Spleen (tissue), 11 donors: ENCODE data around the gene SOD2. TPM values are rescaled to one million over a fixed set of nuclear protein-coding genes. Genes with fewer than 3 reads are reported as not detected.
A peak's percentile ranks its signal among the peaks of the same experiment; 100 is the strongest.

Source experiments
- DNase-seq: peaks from one replicate; pipeline ENCODE4 v3.0.0-alpha.2; 2020
- H3K27ac ChIP-seq, 8 donors: fragments of 200-600 bp; sonication (generic) in 7 of 8; 1 replicate in 4 of 8; 2 replicates in 4 of 8; pipeline versions ENCODE4 v1.5.0 to v1.8.0; 2016 to 2021; ENCODE audit warnings: inconsistent platforms in 4 of 8, mild to moderate bottlenecking in 4 of 8, moderate library complexity in 1 of 8
- H3K27me3 ChIP-seq, 7 donors: fragments of 200-600 bp; sonication (generic) in 6 of 7; replicated peaks in 1 of 7; 1 replicate in 4 of 7; 2 replicates in 3 of 7; pipeline versions ENCODE4 v1.5.0 to v1.8.0; 2016 to 2021; ENCODE audit warnings: inconsistent platforms in 3 of 7, mild to moderate bottlenecking in 1 of 7
- H3K36me3 ChIP-seq, 6 donors: fragments of 200-600 bp; sonication (generic) in 5 of 6; 1 replicate in 4 of 6; 2 replicates in 2 of 6; pipeline versions ENCODE4 v1.5.0 to v1.8.0; 2016 to 2021; ENCODE audit warnings: inconsistent platforms in 2 of 6
- H3K4me1 ChIP-seq, 6 donors: fragments of 200-600 bp; sonication (generic) in 5 of 6; 1 replicate in 3 of 6; 2 replicates in 3 of 6; pipeline versions ENCODE4 v1.5.0 to v1.8.0; 2016 to 2021; ENCODE audit warnings: inconsistent platforms in 3 of 6
- H3K4me3 ChIP-seq, 8 donors: fragments of 200-600 bp; sonication (generic) in 7 of 8; 1 replicate in 4 of 8; 2 replicates in 4 of 8; pipeline versions ENCODE4 v1.5.0 to v1.8.0; 2016 to 2021; ENCODE audit warnings: inconsistent platforms in 4 of 8, mild to moderate bottlenecking in 4 of 8, moderate library complexity in 2 of 8
- H3K9me3 ChIP-seq, 8 donors: fragments of 200-600 bp; sonication (generic) in 7 of 8; 1 replicate in 4 of 8; 2 replicates in 4 of 8; pipeline versions ENCODE4 v1.5.0 to v1.8.0; 2016 to 2021; ENCODE audit warnings: inconsistent platforms in 4 of 8
- CTCF ChIP-seq, 11 experiments: fragments of 200-600 bp in 7 of 11; fragments of 450-650 bp in 4 of 11; sonication (generic) in 4 of 11; IDR thresholded peaks in 8 of 11; conservative IDR thresholded peaks in 3 of 11; 1 replicate in 7 of 11; 2 replicates in 4 of 11; pipeline versions ENCODE4 v1.4.0 to v1.8.0; 2016 to 2021; ENCODE audit warnings: antibody characterized with exemption in 11 of 11, inconsistent platforms in 4 of 11, mild to moderate bottlenecking in 1 of 11
- POLR2A ChIP-seq, 3 donors: fragments of 450-650 bp; IDR thresholded peaks; one replicate each; pipeline ENCODE4 v1.5.1; 2017; ENCODE audit warnings: antibody characterized with exemption in 3 of 3, mild to moderate bottlenecking in 1 of 3
- POLR2AphosphoS5 ChIP-seq, 3 donors: sonication (generic); formaldehyde crosslinking; IDR thresholded peaks; one replicate each; pipeline ENCODE4 v1.5.1; 2017; ENCODE audit warnings: antibody characterized with exemption in 3 of 3
- WGBS, 5 donors: extraction: QIAGEN DNeasy Blood & Tissue Kit in 3 of 5; methylation state at CpG; one replicate each; pipeline versions ENCODE4 v1.1.5 to v1.1.7; 2013 to 2018; 5-methylcytosine and 5-hydroxymethylcytosine counted together
- intact Hi-C: fragments of 100-400 bp; cut with DNase I; formaldehyde crosslinking; loops from one replicate; pipeline ENCODE4 v1.15.0; 2023; ENCODE audit warnings: low total_unique reads
- polyA plus RNA-seq, 3 donors: library from polyadenylated mRNA; stranded (reverse); fragments of 200-250 nt; gene quantifications; one replicate each; pipeline ENCODE4 v1.2.1, GENCODE V29; 2013
- total RNA-seq, 7 donors: library from RNA; depleted of rRNA in 3 of 7; stranded (reverse); fragments of >200 nt in 3 of 7; fragmentation: NEBNext Ultra II Directional in 4 of 7; extraction: Animal tissue kit (Norgen Biotek cat#: 25700) in 4 of 7; gene quantifications; one replicate each; pipeline versions ENCODE4 v1.1.0 to v1.2.1, GENCODE V29; 2016 to 2021
- donor health status: healthy with polysubstance abuse.
- donor health status: DM: no; HTN: no; CAD: no; lungs with moderate emphysema.
- donor health status: DM: no; HTN: no; CAD: no.
- donor health status: Bipolar disorder and iron deficiency.
- donor health status: healthy.
- donor health status: DM: no; HTN: no; CAD: no.
- donor health status: DM: yes; HTN: yes; CAD: no.

Gene SOD2
- total and polyA plus RNA-seq, 10 donors: 60.3 to 463 (median 249) TPM

GRCh38 chr6:159695984-159696383, 2.9 kb upstream of the SOD2 start:
- 93 to 100% (median 100%) methylated on average over 2 of the region's 2 CpGs for WGBS, 5 donors
- intact Hi-C loops: no loop called here
- Histone ChIP-seq H3K4me1 (peaks cover 24 to 45% (median 37%) of the 10 kb centered on the region in 6 donors), H3K36me3 (peaks cover 0 to 8% (median 0%) of the 10 kb centered on the region in 6 donors), H3K27me3 (no peaks in the 10 kb centered on the region), H3K9me3 (no peaks in the 10 kb centered on the region), H3K27ac (peak overlapping the region in 1 of 8 donors; percentile 97), H3K4me3 (no peak overlapping the region)
- no peak for DNase-seq
- TF ChIP-seq POLR2A (IDR thresholded peaks at IDR 0.05) (no peak), POLR2AphosphoS5 (IDR thresholded peaks at IDR 0.05) (no peak), CTCF (IDR thresholded peaks at IDR 0.05 in 8 of 11, conservative IDR thresholded peaks at IDR 0.05 in 3 of 11) (no peak)

GRCh38 chr6:159693894-159694545, 979 bp upstream of the SOD2 start:
- H3K4me1 ChIP-seq: peaks cover 35 to 59% (median 48%) of the 10 kb centered on the region in 6 donors
- H3K27ac ChIP-seq: peak overlapping the region; percentile 92 to 98 (median 97)
- TF ChIP-seq POLR2A (IDR thresholded peaks at IDR 0.05) (no peak), CTCF (IDR thresholded peaks at IDR 0.05 in 8 of 11, conservative IDR thresholded peaks at IDR 0.05 in 3 of 11) (peak in 1 of 11 experiments; percentile 5), POLR2AphosphoS5 (IDR thresholded peaks at IDR 0.05) (peak in 1 of 3 donors; percentile 89)
- no peaks in the 10 kb centered on the region for H3K9me3 ChIP-seq
- intact Hi-C loops: loop anchor here (5.0 kb wide), 1 partner anchor 33 kb away; the partner anchor contains the start of gene WTAP
- H3K4me3 ChIP-seq: peak overlapping the region; percentile 88 to 96 (median 94)
- no peaks in the 10 kb centered on the region for H3K27me3 ChIP-seq
- 7 to 15% (median 15%) methylated on average over 14 of the region's 14 CpGs for WGBS, 5 donors
- H3K36me3 ChIP-seq: peaks cover 0 to 23% (median 3%) of the 10 kb centered on the region in 6 donors
- DNase-seq: no peak

- H3K9me3 ChIP-seq: no peaks in the 10 kb centered on the region
- H3K27ac ChIP-seq: peak overlapping the region; percentile 92 to 98 (median 97)
- 1 to 7% (median 2%) methylated on average over 13 to 66 of the region's 66 CpGs for WGBS, 5 donors
- H3K4me1 ChIP-seq: peaks cover 37 to 74% (median 57%) of the 10 kb centered on the region in 6 donors
- peak; percentile 93 for DNase-seq
- H3K4me3 ChIP-seq: peak overlapping the region; percentile 88 to 96 (median 94)
- intact Hi-C loops: loop anchor here (5.0 kb wide), 1 partner anchor 35 kb away; the partner anchor contains the start of gene WTAP
- no peaks in the 10 kb centered on the region for H3K27me3 ChIP-seq
- peaks cover 0 to 38% (median 12%) of the 10 kb centered on the region in 6 donors for H3K36me3 ChIP-seq
- TF ChIP-seq POLR2AphosphoS5 (IDR thresholded peaks at IDR 0.05): no peak
Observed at GRCh38 chr6:159692303-159693127, 526 bp downstream of the SOD2 start.

- Histone ChIP-seq H3K36me3 (peaks cover 0 to 44% (median 18%) of the 10 kb centered on the region in 6 donors), H3K4me1 (peaks cover 39 to 80% (median 59%) of the 10 kb centered on the region in 6 donors), H3K9me3 (no peaks in the 10 kb centered on the region), H3K27ac (peak overlapping the region; percentile 92 to 98 (median 97)), H3K4me3 (peak overlapping the region; percentile 88 to 96 (median 94)), H3K27me3 (no peaks in the 10 kb centered on the region)
- no peak for TF ChIP-seq CTCF (IDR thresholded peaks at IDR 0.05 in 8 of 11, conservative IDR thresholded peaks at IDR 0.05 in 3 of 11)
- no peak for TF ChIP-seq POLR2A (IDR thresholded peaks at IDR 0.05)
- TF ChIP-seq POLR2AphosphoS5 (IDR thresholded peaks at IDR 0.05): peak in 1 of 3 donors; percentile 24
- 33 to 45% (median 40%) methylated on average over 5 to 7 of the region's 7 CpGs for WGBS, 5 donors
- intact Hi-C loops: loop anchor here (5.0 kb wide), 1 partner anchor 35 kb away; the partner anchor contains the start of gene WTAP
- DNase-seq: peak; percentile 77
Observed at GRCh38 chr6:159691963-159692287, 1.1 kb downstream of the SOD2 start.
